Body of pancreas (tissue), 4 donors: ENCODE results near the gene ADAM10. TPM values are rescaled to one million over a fixed set of nuclear protein-coding genes. Genes with fewer than 3 reads are reported as not detected.

Experiments
- ATAC-seq: fragments of 150-250 bp; one replicate; pipeline ENCODE4 v1.9.1; 2016
- DNase-seq, 4 donors: peaks; one replicate each; pipeline ENCODE4 v3.0.0-alpha.2; 2019
- H3K27ac ChIP-seq, 4 donors: fragments of 200-600 bp; sonication (generic); 1 replicate in 3 of 4; 2 replicates in 1 of 4; pipeline versions ENCODE4 v1.5.1 to v1.6.1; 2016 to 2019; ENCODE audit warnings: mild to moderate bottlenecking in 1 of 4, mixed read lengths in 1 of 4, moderate library complexity in 1 of 4
- H3K27me3 ChIP-seq, 2 donors: fragments of 200-600 bp; sonication (generic); one replicate each; pipeline ENCODE4 v1.6.0; 2016; ENCODE audit warnings: mild to moderate bottlenecking in 1 of 2
- H3K36me3 ChIP-seq, 2 donors: fragments of 200-600 bp; sonication (generic); replicated peaks in 1 of 2; 2 replicates each; pipeline ENCODE4 v1.5.1; 2016; ENCODE audit warnings: low read depth in 2 of 2; ENCODE audit not compliant: insufficient read depth in 1 of 2
- H3K4me1 ChIP-seq: fragments of 200-600 bp; sonication (generic); one replicate; pipeline ENCODE4 v1.6.0; 2016
- H3K4me3 ChIP-seq, 2 donors: fragments of 200-600 bp; sonication (generic); 1 replicate in 1 of 2; 2 replicates in 1 of 2; pipeline ENCODE4 v1.5.1; 2016 to 2019
- H3K9me3 ChIP-seq, 3 donors: fragments of 200-600 bp; sonication (generic); 1 replicate in 2 of 3; 2 replicates in 1 of 3; pipeline ENCODE4 v1.5.1; 2016
- POLR2A ChIP-seq, 3 donors: fragments of 450-650 bp; IDR thresholded peaks; one replicate each; pipeline ENCODE4 v1.6.1; 2016; ENCODE audit warnings: antibody characterized with exemption in 3 of 3, mild to moderate bottlenecking in 2 of 3
- WGBS, 2 donors: methylation state at CpG; one replicate each; pipeline ENCODE4 v1.1.5; 2017; 5-methylcytosine and 5-hydroxymethylcytosine counted together
- intact Hi-C: fragments of 100-400 bp; cut with DNase I; formaldehyde crosslinking; loops from one replicate; pipeline ENCODE4 v1.15.1; 2023
- total RNA-seq, 2 donors: library from RNA; depleted of rRNA; stranded (reverse); fragments of >200 nt; gene quantifications; one replicate each; pipeline ENCODE4 v1.1.0, GENCODE V29; 2016
- TF ChIP-seq, protein P1 (sequence below), 7 experiments: fragments of 450-650 bp in 4 of 7; fragments of 200-600 bp in 3 of 7; sonication (generic) in 3 of 7; IDR thresholded peaks; one replicate each; pipeline ENCODE4 v1.5.1; 2016 to 2019; ENCODE audit warnings: antibody characterized with exemption in 7 of 7

Gene ADAM10
- total RNA-seq, 2 donors from 2014 or later, result 29.1 to 35.6 TPM

DNA sequence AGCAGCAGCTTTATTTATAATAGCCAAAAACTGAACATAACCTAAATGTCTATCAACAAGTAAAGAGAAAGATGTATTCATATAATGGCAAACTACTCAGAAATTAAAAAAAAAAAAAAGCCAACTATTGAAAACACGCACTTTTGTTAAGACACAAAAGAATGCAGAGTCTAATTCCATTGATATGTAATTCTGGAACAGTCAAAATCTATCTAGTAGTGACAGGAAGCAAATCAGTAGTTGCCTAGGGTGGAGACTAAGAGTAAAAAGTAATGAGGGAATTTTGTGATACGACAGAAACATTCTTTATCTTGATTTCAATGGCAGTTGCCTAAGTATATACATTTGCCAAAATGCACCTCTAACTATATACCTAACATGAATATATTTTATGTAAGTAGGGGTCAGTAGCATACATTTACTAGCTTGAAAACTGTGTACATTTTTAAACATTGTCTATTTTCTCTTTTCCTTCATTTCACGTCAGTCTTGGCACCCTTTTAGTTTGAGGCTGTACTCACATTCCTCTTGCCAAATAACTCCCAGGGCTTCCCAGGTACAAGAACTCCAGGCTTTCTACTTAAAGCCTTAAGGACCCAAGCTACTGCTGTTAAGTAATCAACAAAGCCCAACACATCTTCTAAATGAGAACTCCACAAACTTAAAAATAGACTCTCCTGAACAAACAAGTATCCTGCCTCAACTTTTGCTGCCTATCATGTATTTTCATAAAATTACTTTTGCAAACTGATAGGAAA, 54.7 kb downstream of the ADAM10 start:
- DNase-seq, result no peak
- intact Hi-C loops, result no loop called here
- Histone ChIP-seq H3K9me3 (no peaks in the 10 kb centered on the region), H3K4me3 (no peak overlapping the region), H3K27me3 (no peaks in the 10 kb centered on the region), H3K36me3 (no peaks in the 10 kb centered on the region), H3K4me1 (peaks cover 6% of the 10 kb centered on the region), H3K27ac (peak overlapping the region in 1 of 4 donors; percentile 41)
- TF ChIP-seq POLR2A (IDR thresholded peaks at IDR 0.05), result no peak
- TF ChIP-seq, protein P1, sequence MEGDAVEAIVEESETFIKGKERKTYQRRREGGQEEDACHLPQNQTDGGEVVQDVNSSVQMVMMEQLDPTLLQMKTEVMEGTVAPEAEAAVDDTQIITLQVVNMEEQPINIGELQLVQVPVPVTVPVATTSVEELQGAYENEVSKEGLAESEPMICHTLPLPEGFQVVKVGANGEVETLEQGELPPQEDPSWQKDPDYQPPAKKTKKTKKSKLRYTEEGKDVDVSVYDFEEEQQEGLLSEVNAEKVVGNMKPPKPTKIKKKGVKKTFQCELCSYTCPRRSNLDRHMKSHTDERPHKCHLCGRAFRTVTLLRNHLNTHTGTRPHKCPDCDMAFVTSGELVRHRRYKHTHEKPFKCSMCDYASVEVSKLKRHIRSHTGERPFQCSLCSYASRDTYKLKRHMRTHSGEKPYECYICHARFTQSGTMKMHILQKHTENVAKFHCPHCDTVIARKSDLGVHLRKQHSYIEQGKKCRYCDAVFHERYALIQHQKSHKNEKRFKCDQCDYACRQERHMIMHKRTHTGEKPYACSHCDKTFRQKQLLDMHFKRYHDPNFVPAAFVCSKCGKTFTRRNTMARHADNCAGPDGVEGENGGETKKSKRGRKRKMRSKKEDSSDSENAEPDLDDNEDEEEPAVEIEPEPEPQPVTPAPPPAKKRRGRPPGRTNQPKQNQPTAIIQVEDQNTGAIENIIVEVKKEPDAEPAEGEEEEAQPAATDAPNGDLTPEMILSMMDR (IDR thresholded peaks at IDR 0.05), result no peak
- 46 to 55% methylated on average over 3 of the region's 3 CpGs for WGBS, 2 donors
- no peak for ATAC-seq

DNA sequence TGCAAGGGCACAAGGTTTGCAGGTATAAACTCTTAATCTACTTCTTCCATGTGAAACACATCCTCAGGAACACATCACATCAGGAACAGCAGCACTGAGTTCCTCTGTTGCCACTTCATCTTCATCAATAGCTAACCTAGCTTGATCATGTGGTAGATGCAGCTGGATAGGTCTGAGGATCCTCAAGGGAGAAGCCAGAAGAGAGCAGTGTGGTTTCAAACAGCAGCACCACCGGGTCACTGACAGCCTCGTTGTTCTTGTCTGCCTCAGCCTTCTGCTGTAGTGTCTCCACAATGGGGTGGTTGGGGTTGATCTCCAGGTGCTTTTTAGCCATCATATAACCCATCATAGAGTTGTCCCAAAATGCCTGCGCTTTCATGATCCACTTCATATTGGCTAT, 58.8 kb downstream of the ADAM10 start:
- WGBS, 2 donors, result 79 to 100% methylated on average over 1 to 3 of the region's 3 CpGs
- TF ChIP-seq, protein P1 (IDR thresholded peaks at IDR 0.05), result no peak
- TF ChIP-seq POLR2A (IDR thresholded peaks at IDR 0.05), result no peak
- Histone ChIP-seq H3K4me3 (no peak overlapping the region), H3K9me3 (no peaks in the 10 kb centered on the region), H3K4me1 (peaks cover 6% of the 10 kb centered on the region), H3K36me3 (no peaks in the 10 kb centered on the region), H3K27ac (no peak overlapping the region), H3K27me3 (no peaks in the 10 kb centered on the region)
- ATAC-seq, result no peak
- intact Hi-C loops, result no loop called here
- no peak for DNase-seq

DNA sequence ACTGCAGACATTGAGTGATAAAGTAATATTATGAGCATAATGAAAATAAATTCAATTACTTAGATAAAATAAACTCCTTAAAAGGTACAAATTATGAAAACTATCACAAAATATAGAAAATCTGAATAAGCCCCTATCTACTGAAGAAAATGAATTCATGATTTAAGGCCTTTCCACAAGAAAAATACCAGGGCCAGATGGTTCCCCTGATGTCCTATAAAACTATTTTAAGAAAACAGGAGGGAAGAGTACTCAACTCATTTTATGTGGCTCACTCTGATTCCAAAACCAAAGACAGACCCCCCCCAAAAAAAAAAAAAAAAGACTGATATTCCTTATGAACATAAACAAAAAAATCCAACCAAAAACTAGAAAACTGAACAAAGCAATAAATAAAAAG, 59.9 kb downstream of the ADAM10 start:
- Histone ChIP-seq H3K27ac (no peak overlapping the region), H3K27me3 (no peaks in the 10 kb centered on the region), H3K36me3 (no peaks in the 10 kb centered on the region), H3K4me1 (peaks cover 2% of the 10 kb centered on the region), H3K9me3 (no peaks in the 10 kb centered on the region), H3K4me3 (no peak overlapping the region)
- ATAC-seq (no peak), DNase-seq (no peak)
- TF ChIP-seq POLR2A (IDR thresholded peaks at IDR 0.05), result no peak
- TF ChIP-seq, protein P1 (IDR thresholded peaks at IDR 0.05), result no peak
- intact Hi-C loops, result no loop called here

DNA sequence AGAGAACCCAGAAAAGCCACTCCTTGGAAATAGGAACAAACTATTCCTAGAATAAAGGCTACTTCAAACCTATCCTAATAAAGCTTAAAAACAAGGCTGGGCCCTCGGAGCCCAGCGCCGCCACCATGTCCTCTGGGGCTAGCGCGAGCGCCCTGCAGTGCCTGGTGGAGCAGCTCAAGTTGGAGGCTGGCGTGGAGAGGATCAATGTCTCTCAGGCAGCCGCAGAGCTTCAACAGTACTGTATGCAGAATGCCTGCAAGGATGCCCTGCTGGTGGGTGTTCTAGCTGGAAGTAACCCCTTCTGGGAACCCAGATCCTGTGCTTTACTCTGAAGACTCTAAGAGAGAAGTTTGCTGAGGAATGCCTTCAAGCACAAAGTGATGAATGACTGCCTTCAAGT, 63.2 kb downstream of the ADAM10 start:
- H3K4me3 ChIP-seq, result no peak overlapping the region
- peaks cover 10% of the 10 kb centered on the region for H3K4me1 ChIP-seq
- H3K36me3 ChIP-seq, result no peaks in the 10 kb centered on the region
- no peak overlapping the region for H3K27ac ChIP-seq
- no peak for DNase-seq
- 95% methylated on average over 8 of the region's 8 CpGs for WGBS, 2 donors
- H3K27me3 ChIP-seq, result no peaks in the 10 kb centered on the region
- ATAC-seq, result no peak
- TF ChIP-seq, protein P1 (IDR thresholded peaks at IDR 0.05), result no peak
- no peak for TF ChIP-seq POLR2A (IDR thresholded peaks at IDR 0.05)
- no peaks in the 10 kb centered on the region for H3K9me3 ChIP-seq
- intact Hi-C loops, result no loop called here

DNA sequence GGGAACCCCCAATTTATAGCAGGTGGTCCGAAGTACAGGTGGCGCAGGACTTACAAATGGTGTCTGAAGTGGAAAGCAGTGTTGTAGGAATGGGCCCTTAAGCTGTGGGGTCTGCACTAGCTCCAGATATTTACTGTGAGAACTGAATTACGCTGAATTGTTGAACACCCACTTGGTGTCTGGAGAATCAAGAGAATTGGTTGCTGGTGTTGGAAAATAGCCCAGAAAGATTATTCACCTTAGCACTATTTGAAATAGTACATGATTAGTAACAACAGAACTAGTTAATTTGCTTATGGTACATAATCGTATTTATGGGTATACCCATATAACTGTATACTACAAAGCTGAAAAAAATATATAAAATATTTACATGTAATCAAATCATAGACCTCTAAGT, 64.8 kb downstream of the ADAM10 start:
- H3K27ac ChIP-seq, result no peak overlapping the region
- ATAC-seq (no peak), DNase-seq (no peak)
- 87 to 91% methylated on average over 4 of the region's 4 CpGs for WGBS, 2 donors
- no peaks in the 10 kb centered on the region for H3K27me3 ChIP-seq
- intact Hi-C loops, result no loop called here
- H3K36me3 ChIP-seq, result no peaks in the 10 kb centered on the region
- no peak for TF ChIP-seq POLR2A (IDR thresholded peaks at IDR 0.05)
- TF ChIP-seq, protein P1 (IDR thresholded peaks at IDR 0.05), result no peak
- H3K4me3 ChIP-seq, result no peak overlapping the region
- H3K9me3 ChIP-seq, result no peaks in the 10 kb centered on the region
- H3K4me1 ChIP-seq, result peaks cover 10% of the 10 kb centered on the region
